Osteocyte (in vitro differentiated cells): ENCODE measurements around the gene RIBC1. TPM values are rescaled to one million over a fixed set of nuclear protein-coding genes. Genes with fewer than 3 reads are reported as not detected.
A peak's percentile ranks its signal among the peaks of the same experiment; 100 is the strongest.

Experiments used
- DNase-seq: peaks from one replicate; pipeline ENCODE4 v3.0.0; 2021; ENCODE audit warnings: mixed read lengths; ENCODE audit not compliant: unreplicated experiment; ENCODE audit errors: extremely low spot score
- H3K27ac Mint-ChIP-seq: one replicate; pipeline ENCODE4 v1.8.0; 2021; ENCODE audit warnings: mild to moderate bottlenecking, mixed read lengths; ENCODE audit not compliant: unreplicated experiment
- H3K27me3 Mint-ChIP-seq: one replicate; pipeline ENCODE4 v1.8.0; 2021; ENCODE audit warnings: mixed read lengths; ENCODE audit not compliant: unreplicated experiment
- H3K36me3 Mint-ChIP-seq: one replicate; pipeline ENCODE4 v1.8.0; 2021; ENCODE audit warnings: mixed read lengths; ENCODE audit not compliant: unreplicated experiment
- H3K4me1 Mint-ChIP-seq: one replicate; pipeline ENCODE4 v1.8.0; 2021; ENCODE audit warnings: mixed read lengths; ENCODE audit not compliant: unreplicated experiment
- H3K4me3 Mint-ChIP-seq: one replicate; pipeline ENCODE4 v1.8.0; 2021; ENCODE audit warnings: mild to moderate bottlenecking, moderate library complexity, mixed read lengths; ENCODE audit not compliant: unreplicated experiment
- H3K9me3 Mint-ChIP-seq: one replicate; pipeline ENCODE4 v1.8.0; 2021; ENCODE audit warnings: mixed read lengths; ENCODE audit not compliant: unreplicated experiment
- long read RNA-seq: library from polyadenylated mRNA; unstranded; transcript quantifications from one replicate; pipeline ENCODE4 v2.0.0, GENCODE V29; 2021
- total RNA-seq: library from RNA; stranded (reverse); gene quantifications from 2 replicates; pipeline ENCODE4 v1.2.1, GENCODE V29; 2021
- TF ChIP-seq, protein P1 (sequence below): fragments of 200-600 bp; sonication (generic); IDR thresholded peaks from 2 replicates; pipeline ENCODE4 v1.5.0; 2021; ENCODE audit warnings: antibody characterized with exemption, mild to moderate bottlenecking, moderate library complexity

RIBC1 gene
- total RNA-seq = 0.47 and 0.59 TPM in 2 replicates
- long read RNA-seq, partial matches to known transcripts = 2 of 6 reads
- long read RNA-seq, other reads (novel, unspliced or antisense) = 4 of 6 reads

DNA sequence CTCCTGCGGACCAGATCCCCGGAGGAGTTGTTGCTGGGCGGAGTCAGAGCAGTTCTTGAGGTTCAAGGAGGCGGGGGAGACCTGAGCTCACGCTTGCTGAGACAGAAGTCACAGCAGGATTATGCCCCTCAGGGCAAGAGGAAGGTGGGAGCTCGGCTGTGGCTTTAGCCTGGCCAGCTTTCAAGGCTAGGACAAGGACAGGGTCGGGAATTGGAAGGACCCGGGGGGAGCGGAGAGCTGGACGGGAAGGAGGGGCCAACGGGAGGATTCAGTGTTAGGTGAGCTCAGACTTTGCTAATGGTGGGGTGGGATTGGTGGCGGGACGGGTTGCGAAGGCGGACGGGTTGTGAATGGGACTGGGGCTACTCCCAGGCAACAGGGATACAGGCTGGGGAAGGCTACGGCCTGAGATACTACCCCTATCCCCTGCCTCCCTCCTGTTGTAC lies at the start of gene RIBC1:
RIBC1 (plus strand) TSS at position 13 of the 446 bp plus-strand sequence. CDS start 3,404 bp downstream, outside the sequence.
- Mint-ChIP-seq H3K4me1 (peaks cover 18% of the 10 kb centered on the region), H3K36me3 (no peaks in the 10 kb centered on the region)

DNA sequence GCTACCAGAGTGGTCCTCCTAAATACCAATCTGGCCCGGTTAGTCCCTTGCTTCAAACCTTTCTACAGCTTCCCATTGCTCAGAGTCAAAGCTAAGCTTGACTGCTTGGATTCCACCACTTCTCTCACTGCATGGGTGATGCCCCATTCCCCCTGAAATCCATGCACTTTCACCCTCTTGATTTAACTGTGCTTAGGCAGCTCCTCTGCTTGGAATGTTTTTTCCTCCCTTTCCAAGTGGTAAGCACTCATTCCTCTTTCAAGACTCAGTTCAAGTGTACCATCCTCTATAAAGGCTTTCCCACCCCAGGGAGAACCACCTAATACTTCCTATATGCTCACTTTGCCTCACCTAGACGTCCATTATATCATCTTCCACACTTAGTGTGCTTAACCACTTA lies 49.4 kb upstream of the RIBC1 start:
- Mint-ChIP-seq H3K9me3 (peaks cover 18% of the 10 kb centered on the region), H3K4me3 (no peak overlapping the region), H3K4me1 (no peaks in the 10 kb centered on the region), H3K27me3 (no peaks in the 10 kb centered on the region), H3K36me3 (no peaks in the 10 kb centered on the region), H3K27ac (no peak overlapping the region)
- TF ChIP-seq, protein P1, sequence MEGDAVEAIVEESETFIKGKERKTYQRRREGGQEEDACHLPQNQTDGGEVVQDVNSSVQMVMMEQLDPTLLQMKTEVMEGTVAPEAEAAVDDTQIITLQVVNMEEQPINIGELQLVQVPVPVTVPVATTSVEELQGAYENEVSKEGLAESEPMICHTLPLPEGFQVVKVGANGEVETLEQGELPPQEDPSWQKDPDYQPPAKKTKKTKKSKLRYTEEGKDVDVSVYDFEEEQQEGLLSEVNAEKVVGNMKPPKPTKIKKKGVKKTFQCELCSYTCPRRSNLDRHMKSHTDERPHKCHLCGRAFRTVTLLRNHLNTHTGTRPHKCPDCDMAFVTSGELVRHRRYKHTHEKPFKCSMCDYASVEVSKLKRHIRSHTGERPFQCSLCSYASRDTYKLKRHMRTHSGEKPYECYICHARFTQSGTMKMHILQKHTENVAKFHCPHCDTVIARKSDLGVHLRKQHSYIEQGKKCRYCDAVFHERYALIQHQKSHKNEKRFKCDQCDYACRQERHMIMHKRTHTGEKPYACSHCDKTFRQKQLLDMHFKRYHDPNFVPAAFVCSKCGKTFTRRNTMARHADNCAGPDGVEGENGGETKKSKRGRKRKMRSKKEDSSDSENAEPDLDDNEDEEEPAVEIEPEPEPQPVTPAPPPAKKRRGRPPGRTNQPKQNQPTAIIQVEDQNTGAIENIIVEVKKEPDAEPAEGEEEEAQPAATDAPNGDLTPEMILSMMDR = no peak
- no peak for DNase-seq

More for the DNA sequence above, at the start of gene RIBC1:
- H3K27ac Mint-ChIP-seq = peak within 1 kb of the TSS; percentile 99
- H3K27me3 Mint-ChIP-seq = no peaks in the 10 kb centered on the region
- TF ChIP-seq, protein P1 = no peak
- no peaks in the 10 kb centered on the region for H3K9me3 Mint-ChIP-seq
- peak within 1 kb of the TSS; percentile 97 for H3K4me3 Mint-ChIP-seq
- no peak for DNase-seq

DNA sequence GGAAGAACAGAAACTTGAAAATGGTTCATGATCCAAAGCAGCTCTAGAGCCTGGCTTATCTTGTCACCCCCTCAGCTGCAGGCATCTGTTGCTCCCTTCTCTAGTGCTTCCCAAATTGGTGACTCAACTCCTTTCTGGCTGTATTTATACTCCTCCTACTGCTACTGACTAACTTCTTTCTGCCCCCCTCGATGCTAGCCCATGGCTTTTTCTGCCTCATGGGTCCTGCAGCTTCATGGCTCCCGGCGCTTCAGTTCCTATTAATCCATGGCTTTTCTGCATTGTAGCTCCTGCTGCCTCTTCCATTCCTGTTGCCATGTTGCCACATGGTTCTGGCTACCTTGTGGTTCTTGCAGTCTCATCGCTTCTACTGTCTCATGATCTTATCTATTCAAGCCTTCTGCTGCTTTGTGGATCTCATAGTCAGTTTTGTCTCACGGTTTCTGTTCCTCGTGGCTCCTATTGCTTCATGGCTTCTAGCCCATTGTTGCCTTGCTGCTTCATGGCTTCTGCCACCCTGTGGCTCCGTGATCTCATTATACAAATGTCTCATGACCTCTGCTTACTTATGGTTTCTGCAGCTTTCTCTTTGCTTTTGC lies 48.4 kb upstream of the RIBC1 start:
- Mint-ChIP-seq H3K4me3 (no peak overlapping the region), H3K27ac (no peak overlapping the region), H3K36me3 (no peaks in the 10 kb centered on the region), H3K4me1 (no peaks in the 10 kb centered on the region), H3K9me3 (peaks cover 15% of the 10 kb centered on the region), H3K27me3 (no peaks in the 10 kb centered on the region)
- DNase-seq = peak; percentile 38
- TF ChIP-seq, protein P1 = no peak

DNA sequence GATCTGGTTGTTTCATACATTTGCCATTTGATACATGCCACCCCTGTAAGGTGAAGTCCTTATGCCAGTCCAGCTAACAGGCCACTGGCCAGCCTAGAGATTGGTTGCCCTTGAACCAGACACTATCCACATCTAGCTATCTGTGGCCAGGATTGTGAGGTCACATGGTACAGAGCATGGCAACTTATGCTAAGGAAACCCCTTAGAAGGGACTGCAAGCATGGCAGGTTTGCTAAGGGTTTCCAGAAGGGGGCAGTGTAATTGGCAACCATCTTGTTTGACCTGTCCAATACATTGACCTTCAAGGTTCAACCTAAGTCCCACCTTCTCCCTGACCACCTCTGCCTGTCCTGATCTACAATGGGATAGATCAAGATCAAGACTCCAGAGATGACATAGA lies 47.8 kb upstream of the RIBC1 start:
- Mint-ChIP-seq H3K9me3 (peaks cover 14% of the 10 kb centered on the region), H3K27me3 (no peaks in the 10 kb centered on the region), H3K36me3 (no peaks in the 10 kb centered on the region), H3K4me3 (no peak overlapping the region), H3K4me1 (no peaks in the 10 kb centered on the region), H3K27ac (no peak overlapping the region)
- peak; percentile 17 for DNase-seq
- TF ChIP-seq, protein P1 = no peak

DNA sequence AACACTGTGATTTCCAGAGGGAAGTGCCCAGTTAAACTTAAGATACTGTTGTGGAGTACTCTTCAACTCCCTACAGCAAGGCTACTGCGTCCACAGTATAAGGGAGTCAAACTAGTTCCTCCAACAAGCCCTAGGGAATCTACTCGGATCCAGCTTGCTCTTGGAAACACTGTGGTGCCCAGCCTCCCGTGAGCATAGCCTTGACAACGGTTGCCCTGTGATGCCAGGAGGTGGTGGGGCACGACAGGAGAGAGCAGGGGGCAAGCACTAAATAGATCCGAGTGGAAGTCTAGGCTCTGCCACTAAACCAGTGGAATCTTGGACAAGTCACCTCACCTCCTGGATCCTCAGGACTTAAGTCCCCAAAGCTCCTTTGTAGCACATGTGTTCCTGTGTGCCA lies 45.8 kb upstream of the RIBC1 start:
- peaks cover 5% of the 10 kb centered on the region for H3K36me3 Mint-ChIP-seq
- DNase-seq = peak; percentile 66
- peaks cover 5% of the 10 kb centered on the region for H3K9me3 Mint-ChIP-seq
- TF ChIP-seq, protein P1 = no peak
- no peak overlapping the region for H3K4me3 Mint-ChIP-seq
- H3K4me1 Mint-ChIP-seq = no peaks in the 10 kb centered on the region
- no peaks in the 10 kb centered on the region for H3K27me3 Mint-ChIP-seq
- no peak overlapping the region for H3K27ac Mint-ChIP-seq
